GM19043 (cell line): Measurements from ENCODE around the gene DCPS.
A peak's percentile ranks its signal among the peaks of the same experiment; 100 is the strongest.
"Not testable (repeated sequence)": the region's sequence is repeated elsewhere in the genome, so short reads cannot be mapped to it uniquely, and the experiment has no call there.

ENCODE experiments used
- ATAC-seq: cut with Tn5 transposase; IDR thresholded peaks from one replicate; pipeline ENCODE4 v1.9.1; 2021; ENCODE audit warnings: low read depth; ENCODE audit not compliant: unreplicated experiment

Gene DCPS

GRCh38 chr11:126374562-126375300 is 70.9 kb downstream of the DCPS start:
- not testable (repeated sequence) for ATAC-seq

- ATAC-seq = no peak
Observed at GRCh38 chr11:126375726-126376125, 71.9 kb downstream of the DCPS start.

- no peak for ATAC-seq
Observed at GRCh38 chr11:126378763-126379162, 74.9 kb downstream of the DCPS start.

GRCh38 chr11:126380909-126381308 is 77.0 kb downstream of the DCPS start:
- no peak for ATAC-seq

GRCh38 chr11:126381960-126382359 is 78.1 kb downstream of the DCPS start:
- ATAC-seq = not testable (repeated sequence)

GRCh38 chr11:126382641-126383040 is 78.8 kb downstream of the DCPS start:
- not testable (repeated sequence) for ATAC-seq

- no peak for ATAC-seq
Observed at GRCh38 chr11:126383339-126384335, 79.8 kb downstream of the DCPS start.

GRCh38 chr11:126384449-126385070 is 80.7 kb downstream of the DCPS start:
- ATAC-seq = no peak

- no peak for ATAC-seq
Observed at GRCh38 chr11:126385991-126386728, 82.3 kb downstream of the DCPS start.

GRCh38 chr11:126386729-126387071 is 82.8 kb downstream of the DCPS start:
- not testable (repeated sequence) for ATAC-seq

- no peak for ATAC-seq
Observed at GRCh38 chr11:126387857-126388256, 84.0 kb downstream of the DCPS start.

GRCh38 chr11:126390272-126390867 is 86.5 kb downstream of the DCPS start:
- no peak for ATAC-seq

- ATAC-seq = no peak
Observed at GRCh38 chr11:126391286-126391954, 87.6 kb downstream of the DCPS start.

GRCh38 chr11:126391970-126392632 is 88.2 kb downstream of the DCPS start:
- ATAC-seq = peak; percentile 80

- ATAC-seq = peak; percentile 10
Observed at GRCh38 chr11:126392633-126393013, 88.8 kb downstream of the DCPS start.

GRCh38 chr11:126393143-126393542 is 89.3 kb downstream of the DCPS start:
- ATAC-seq = no peak

- no peak for ATAC-seq
Observed at GRCh38 chr11:126394036-126394435, 90.2 kb downstream of the DCPS start.

GRCh38 chr11:126394634-126395072 is 90.8 kb downstream of the DCPS start:
- not testable (repeated sequence) for ATAC-seq
